NB4 (cell line): ENCODE data around the gene C1orf50.

Source experiments
- DNase-seq: peaks from one replicate; pipeline ENCODE4 v3.0.0; 2010; ENCODE audit warnings: low read depth
- H3K4me3 ChIP-seq: one replicate; pipeline ENCODE4 v1.5.1; 2011; ENCODE audit warnings: mild to moderate bottlenecking, low read depth, low read length, moderate library complexity
- MYC ChIP-seq: IDR thresholded peaks from 2 replicates; pipeline ENCODE4 v1.6.1; 2011; ENCODE audit warnings: low read depth, low read length
- POLR2A ChIP-seq: IDR thresholded peaks from 2 replicates; pipeline ENCODE4 v1.6.1; 2011; ENCODE audit warnings: mild to moderate bottlenecking; ENCODE audit not compliant: insufficient read length; ENCODE audit errors: extremely low read depth
- TF ChIP-seq, protein P1 (sequence below): IDR thresholded peaks from one replicate; pipeline ENCODE4 v1.5.1; 2012; ENCODE audit warnings: low read depth, low read length
- TF ChIP-seq, protein P2 (sequence below): IDR thresholded peaks from 2 replicates; pipeline ENCODE4 v1.6.1; 2011; ENCODE audit warnings: low read depth, low read length

Gene C1orf50

DNA sequence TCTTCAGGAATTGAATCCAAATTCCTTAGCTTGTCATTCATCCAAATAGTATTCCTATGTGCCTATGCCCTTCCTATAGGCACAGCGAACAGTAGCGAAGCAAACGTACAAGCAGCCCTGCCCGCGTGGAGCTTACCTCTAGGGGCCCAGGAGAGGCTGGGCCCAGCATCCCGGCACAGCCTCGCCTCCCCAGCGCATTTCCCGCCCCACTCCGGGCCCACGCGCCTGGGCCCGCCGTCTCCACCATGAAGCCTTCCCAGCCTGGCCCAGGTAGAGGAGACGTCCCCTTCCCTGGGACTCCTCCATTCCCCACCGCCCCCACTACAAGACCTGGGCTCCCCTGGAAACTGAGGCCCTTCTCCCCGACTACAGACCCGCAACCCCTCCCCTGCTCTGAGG lies 17.5 kb downstream of the C1orf50 start:
- no peak overlapping the region for H3K4me3 ChIP-seq
- no peak for DNase-seq
- no peak for TF ChIP-seq MYC

DNA sequence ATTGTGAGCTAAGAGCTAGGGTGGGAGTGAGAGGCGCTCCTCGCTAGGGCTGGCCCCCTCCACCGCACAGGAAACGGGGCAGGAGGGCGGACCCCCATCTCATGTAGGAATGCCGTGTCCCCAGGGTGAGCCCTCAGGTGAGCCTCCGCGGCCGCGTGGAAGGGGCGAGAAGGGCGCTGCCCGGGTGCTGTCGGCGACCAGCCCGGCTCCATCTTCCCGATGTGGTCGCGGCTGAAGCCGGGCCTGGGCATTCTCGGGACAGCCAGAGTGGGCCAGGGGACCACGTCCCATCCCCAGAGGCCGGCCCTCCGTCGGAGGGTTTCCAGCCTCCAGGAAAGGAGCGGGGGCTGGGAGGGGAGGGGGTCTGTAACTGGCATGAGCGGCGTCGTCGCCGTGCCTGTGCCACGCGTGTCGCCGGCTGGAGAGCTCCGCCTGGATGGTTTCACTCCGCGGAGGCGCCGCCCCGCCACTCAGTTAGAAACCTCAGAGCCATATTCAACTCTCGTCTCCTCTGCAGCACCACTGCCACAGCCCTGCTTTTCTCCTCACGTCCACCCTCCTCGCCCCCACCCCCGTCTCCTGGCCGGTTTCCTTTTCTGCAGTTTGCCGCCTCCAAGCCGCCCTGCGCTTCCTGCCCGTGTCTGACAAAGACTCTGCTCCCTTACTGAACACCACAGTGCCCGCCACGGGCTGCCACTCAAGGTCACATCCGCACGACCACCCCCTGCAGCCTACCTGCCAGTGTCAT lies 18.1 kb downstream of the C1orf50 start, which contains the start of gene TMEM269:
Gene TMEM269, plus strand, starts transcription at position 46 of the 748 bp plus-strand sequence. CDS start 4,903 bp downstream, outside the sequence.
- DNase-seq, result no peak
- H3K4me3 ChIP-seq, result no peak within 1 kb of the TSS

DNA sequence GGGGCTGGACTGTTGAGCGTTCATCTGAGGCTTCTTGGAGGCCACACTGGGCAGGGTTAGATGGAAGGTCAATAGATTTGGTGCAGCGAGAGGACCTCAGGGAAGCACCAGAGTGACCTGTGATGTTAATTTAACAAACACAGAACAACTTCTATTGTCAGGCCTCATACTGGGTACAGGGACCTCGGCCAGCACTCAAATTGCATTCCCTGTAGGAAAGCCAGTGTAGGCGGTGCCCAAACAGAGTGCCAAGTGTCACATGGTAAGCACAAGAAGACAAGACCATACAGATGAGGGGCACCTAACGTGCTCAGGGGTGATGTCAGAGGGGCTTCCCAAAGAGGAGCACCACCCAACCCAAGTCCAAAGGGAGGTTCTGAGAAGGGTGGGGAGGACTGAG lies 19.0 kb downstream of the C1orf50 start:
- TF ChIP-seq, protein P1, sequence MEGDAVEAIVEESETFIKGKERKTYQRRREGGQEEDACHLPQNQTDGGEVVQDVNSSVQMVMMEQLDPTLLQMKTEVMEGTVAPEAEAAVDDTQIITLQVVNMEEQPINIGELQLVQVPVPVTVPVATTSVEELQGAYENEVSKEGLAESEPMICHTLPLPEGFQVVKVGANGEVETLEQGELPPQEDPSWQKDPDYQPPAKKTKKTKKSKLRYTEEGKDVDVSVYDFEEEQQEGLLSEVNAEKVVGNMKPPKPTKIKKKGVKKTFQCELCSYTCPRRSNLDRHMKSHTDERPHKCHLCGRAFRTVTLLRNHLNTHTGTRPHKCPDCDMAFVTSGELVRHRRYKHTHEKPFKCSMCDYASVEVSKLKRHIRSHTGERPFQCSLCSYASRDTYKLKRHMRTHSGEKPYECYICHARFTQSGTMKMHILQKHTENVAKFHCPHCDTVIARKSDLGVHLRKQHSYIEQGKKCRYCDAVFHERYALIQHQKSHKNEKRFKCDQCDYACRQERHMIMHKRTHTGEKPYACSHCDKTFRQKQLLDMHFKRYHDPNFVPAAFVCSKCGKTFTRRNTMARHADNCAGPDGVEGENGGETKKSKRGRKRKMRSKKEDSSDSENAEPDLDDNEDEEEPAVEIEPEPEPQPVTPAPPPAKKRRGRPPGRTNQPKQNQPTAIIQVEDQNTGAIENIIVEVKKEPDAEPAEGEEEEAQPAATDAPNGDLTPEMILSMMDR, result no peak
- TF ChIP-seq MYC (no peak), POLR2A (no peak)
- TF ChIP-seq, protein P2, sequence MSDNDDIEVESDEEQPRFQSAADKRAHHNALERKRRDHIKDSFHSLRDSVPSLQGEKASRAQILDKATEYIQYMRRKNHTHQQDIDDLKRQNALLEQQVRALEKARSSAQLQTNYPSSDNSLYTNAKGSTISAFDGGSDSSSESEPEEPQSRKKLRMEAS, result no peak
- H3K4me3 ChIP-seq, result no peak overlapping the region
- no peak for DNase-seq

More for the DNA sequence above, 18.1 kb downstream of the C1orf50 start, which contains the start of gene TMEM269:
- no peak for TF ChIP-seq MYC
- no peak for TF ChIP-seq POLR2A
- TF ChIP-seq, protein P2, result no peak
- TF ChIP-seq, protein P1, result no peak

DNA sequence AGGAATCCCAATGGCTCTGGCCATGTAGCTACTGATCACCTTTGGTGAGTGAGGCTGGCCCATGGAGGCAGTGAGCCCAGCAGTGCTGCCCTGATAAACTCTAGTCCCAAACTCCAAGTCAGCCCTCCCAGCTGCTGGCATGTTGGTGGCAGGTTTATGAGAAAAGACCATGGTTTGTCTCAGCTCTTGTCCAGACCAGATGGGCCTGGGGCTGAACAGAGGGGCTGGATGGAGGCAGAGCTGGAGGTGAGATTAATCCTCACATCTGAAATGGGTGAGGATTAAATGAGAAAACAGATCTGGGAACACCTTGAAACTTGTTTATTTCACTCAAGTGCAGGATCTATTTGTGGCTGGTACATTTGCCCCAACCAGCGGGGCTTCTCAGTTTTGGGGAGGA lies 21.0 kb downstream of the C1orf50 start:
- DNase-seq, result no peak
- H3K4me3 ChIP-seq, result no peak overlapping the region
- TF ChIP-seq MYC (no peak), POLR2A (no peak)
- TF ChIP-seq, protein P2, result no peak
- TF ChIP-seq, protein P1, result no peak

DNA sequence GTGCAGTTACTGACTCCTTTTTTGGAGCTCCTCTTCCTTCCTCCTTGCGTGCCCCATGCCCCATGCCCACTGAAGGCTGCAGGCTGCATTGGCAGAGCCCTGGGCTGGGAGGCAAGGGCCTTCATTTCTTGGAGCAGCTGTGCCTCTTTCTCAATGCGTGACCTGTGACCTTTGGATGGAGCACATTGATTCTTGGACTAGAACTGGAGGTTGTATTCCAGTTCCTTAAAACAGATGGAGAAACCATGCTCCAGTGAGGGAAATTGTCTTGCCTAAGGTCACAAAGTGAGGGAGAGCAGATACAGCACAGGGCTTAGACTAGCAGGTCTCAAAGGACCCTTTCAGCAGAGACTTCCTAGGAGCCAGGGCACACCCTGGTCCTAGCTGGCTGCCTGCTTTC lies 26.8 kb downstream of the C1orf50 start:
- DNase-seq, result no peak
- TF ChIP-seq POLR2A, result no peak
- no peak for TF ChIP-seq MYC
- TF ChIP-seq, protein P1, result no peak
- TF ChIP-seq, protein P2, result no peak
- no peak overlapping the region for H3K4me3 ChIP-seq

DNA sequence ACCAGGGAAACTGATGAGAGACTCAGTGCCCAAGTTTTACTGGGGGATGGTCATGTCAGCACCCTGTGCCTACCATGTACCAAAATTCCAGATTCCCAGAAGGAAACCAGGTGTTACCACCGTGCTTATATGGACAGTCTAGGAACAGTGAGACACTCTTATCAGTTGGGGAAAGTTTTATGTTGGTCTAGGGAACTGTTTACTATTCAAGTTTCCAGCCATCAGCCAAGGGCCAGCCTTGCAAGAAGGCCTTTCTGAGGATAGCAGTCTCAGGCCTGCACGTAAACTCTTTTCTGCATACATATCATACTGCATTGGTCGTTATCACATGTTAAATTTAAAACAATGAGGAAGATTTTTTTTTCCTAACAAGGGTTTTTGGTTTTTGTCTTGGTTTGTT lies 30.4 kb downstream of the C1orf50 start:
- TF ChIP-seq MYC (no peak), POLR2A (no peak)
- TF ChIP-seq, protein P2, result no peak
- DNase-seq, result no peak
- H3K4me3 ChIP-seq, result no peak overlapping the region
